ENCODE measurements around the gene DPF3.

- TF ChIP-seq CTCF (IDR thresholded peaks at IDR 0.05) (no peak), POLR2A (IDR thresholded peaks at IDR 0.05) (no peak)
Measured at GRCh38 chr14:72916174-72916573, 22.3 kb upstream of the DPF3 start.
